MM.1S (cell line): ENCODE data around the gene SH3RF3.

Experiments used
- EZH2phosphoT487 ChIP-seq: fragments of 300-600 bp; sonication (generic); IDR thresholded peaks from 2 replicates; pipeline ENCODE4 v1.6.1; 2018; ENCODE audit warnings: antibody characterized with exemption, low read length
- TF ChIP-seq, protein P1 (sequence below): fragments of 300-600 bp; sonication (generic); IDR thresholded peaks from 2 replicates; pipeline ENCODE4 v1.5.1; 2016; ENCODE audit warnings: antibody characterized with exemption, low read length, mixed read lengths

DNA sequence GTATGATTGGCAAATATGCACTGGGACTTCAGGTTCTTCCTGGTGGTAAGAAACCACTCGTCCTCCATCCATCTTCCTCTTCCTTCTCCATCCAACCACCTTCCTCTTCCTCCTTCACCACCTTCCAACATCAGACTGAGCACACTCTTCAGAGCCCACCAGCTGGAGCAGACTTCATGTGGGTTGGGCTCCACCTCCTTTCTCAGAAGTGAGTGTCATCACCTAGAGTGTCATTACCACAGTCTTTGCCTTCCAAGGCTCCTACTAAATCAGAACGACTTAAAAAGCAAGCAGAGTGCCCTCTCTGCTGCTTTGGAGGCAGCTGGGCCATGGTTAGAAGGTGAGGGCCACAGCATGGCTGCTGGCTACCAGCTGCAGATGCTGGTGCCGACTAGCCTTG, 171.6 kb downstream of the SH3RF3 start:
- no peak for TF ChIP-seq EZH2phosphoT487
- TF ChIP-seq, protein P1, sequence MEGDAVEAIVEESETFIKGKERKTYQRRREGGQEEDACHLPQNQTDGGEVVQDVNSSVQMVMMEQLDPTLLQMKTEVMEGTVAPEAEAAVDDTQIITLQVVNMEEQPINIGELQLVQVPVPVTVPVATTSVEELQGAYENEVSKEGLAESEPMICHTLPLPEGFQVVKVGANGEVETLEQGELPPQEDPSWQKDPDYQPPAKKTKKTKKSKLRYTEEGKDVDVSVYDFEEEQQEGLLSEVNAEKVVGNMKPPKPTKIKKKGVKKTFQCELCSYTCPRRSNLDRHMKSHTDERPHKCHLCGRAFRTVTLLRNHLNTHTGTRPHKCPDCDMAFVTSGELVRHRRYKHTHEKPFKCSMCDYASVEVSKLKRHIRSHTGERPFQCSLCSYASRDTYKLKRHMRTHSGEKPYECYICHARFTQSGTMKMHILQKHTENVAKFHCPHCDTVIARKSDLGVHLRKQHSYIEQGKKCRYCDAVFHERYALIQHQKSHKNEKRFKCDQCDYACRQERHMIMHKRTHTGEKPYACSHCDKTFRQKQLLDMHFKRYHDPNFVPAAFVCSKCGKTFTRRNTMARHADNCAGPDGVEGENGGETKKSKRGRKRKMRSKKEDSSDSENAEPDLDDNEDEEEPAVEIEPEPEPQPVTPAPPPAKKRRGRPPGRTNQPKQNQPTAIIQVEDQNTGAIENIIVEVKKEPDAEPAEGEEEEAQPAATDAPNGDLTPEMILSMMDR, result no peak
